ENCODE data around the gene TIGD7.
A peak's percentile ranks its signal among the peaks of the same experiment; 100 is the strongest.

TIGD7 gene, protein sequence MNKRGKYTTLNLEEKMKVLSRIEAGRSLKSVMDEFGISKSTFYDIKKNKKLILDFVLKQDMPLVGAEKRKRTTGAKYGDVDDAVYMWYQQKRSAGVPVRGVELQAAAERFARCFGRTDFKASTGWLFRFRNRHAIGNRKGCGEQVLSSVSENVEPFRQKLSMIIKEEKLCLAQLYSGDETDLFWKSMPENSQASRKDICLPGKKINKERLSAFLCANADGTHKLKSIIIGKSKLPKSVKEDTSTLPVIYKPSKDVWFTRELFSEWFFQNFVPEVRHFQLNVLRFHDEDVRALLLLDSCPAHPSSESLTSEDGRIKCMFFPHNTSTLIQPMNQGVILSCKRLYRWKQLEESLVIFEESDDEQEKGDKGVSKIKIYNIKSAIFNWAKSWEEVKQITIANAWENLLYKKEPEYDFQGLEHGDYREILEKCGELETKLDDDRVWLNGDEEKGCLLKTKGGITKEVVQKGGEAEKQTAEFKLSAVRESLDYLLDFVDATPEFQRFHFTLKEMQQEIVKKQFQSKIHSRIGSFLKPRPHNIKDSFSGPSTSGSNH

DNA sequence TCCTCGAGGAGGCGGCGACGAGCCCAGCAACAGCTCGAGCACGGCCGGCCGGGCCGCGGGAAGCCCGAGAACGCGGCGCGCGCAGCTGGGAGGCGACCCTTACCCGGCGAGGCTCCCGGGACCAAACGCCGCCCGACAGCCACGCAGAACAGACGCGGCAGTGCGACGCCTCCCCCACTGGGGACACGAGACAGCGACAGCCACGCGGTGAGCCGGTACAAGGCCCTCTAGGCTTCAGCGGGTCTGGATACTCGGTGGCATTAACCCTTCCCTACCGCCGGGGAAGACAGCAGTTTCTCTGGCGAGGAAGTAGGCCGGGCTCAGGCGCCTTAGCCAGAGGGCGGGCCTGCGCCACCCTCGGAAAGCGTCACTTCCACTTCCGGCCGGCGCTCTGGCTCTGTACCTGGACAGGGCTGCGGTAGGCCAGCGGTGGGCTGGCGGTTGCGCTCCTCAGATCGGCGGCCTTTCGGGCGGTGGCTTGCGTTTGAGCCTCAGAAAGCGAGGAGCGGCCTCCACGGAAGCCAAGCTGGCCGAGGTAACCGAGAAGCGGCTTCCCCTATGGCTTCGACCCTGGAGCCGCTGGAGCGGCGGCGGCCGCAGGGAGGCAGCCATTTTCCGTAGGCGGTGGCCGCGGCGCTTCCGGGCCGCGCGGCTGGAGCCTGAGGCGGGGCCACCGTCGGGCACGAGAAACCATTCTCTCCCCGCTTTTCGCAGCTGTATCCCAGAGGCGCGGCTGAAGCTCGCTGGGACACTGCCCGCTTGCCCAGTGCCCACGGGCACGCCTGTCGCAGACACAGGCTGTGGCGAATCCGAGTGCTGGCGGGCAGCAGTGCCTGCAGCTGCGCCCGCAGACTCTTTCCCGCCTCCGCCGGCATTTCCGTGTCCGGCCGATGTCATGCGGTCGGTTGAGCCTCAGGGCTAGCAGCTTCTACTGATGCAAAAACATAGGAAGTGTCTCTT is at the start of gene TIGD7, which contains the start of gene ZNF75A:
Gene TIGD7 (minus strand): TSS at position 322 of the 960 bp plus-strand sequence. CDS start 4,816 bp downstream, outside the sequence.
Gene ZNF75A (plus strand): TSS at position 389 of the 960 bp plus-strand sequence. CDS start 2,932 bp downstream, outside the sequence.
- peak; percentile 94 for DNase-seq

DNA sequence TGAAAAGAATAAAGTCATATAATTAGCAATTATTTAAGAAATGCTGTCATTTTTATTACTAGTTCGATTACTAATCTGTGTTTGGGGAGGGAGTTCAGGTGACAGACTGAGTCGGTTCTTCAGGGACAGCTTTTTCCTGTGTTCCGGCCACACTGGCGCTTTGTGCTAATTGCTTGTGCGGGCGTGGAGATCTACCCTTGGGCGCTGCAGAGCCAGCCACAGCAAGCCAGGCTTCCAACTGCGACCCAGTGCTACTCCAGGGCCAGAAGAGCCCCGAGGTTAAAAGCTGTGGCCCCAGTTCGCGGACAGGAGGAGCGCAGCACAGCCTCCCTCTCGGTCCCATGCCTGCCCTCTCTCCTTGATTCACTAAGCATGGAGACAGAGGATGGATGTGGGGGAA is 43.9 kb upstream of the TIGD7 start:
- DNase-seq = no peak

DNA sequence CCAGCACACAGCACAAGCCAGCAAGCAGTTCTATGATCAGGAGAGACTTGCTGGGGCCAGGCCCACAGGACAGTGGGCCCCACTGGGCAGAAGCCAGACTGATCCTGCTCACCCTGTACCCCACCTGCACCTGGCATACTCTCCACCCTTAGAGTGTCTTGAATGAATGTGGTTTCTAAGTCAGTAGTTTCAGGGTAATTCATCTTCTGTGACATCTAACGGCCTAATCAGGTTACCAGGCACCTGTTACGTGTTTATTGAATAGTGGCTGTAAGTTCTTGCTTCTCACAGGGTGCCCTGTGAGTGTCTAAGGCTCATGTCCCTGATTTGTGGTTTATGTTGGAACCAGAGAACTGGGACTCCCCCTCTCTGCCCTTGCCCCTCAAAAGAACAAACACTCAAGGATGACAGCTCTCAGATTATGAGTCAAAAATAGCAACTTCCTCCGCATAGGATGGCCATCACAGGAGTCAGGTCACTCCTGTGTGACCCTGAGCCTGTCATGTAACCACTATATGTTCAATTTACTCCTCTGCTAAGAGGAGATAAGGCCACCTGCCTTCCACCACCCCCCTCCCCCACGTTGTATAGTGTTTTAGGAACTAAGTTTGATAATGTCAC is 43.4 kb upstream of the TIGD7 start:
- no peak for DNase-seq

DNA sequence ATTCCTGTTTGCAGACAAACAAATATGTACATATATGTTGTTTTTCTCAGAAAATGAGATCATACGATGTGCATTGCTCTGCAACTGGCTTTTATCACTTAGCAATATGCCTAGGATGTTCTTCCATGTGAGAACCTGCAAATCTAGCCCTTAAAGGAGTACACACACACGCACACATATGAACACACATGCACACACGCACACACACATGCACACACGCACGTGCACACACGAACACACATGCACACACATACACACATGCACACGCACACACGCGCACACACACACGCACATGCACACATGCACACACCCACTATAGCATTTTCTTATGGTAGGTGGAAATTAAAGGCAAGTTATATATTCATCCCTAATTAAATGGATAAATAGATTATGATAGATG is 42.4 kb upstream of the TIGD7 start:
- DNase-seq = no peak

DNA sequence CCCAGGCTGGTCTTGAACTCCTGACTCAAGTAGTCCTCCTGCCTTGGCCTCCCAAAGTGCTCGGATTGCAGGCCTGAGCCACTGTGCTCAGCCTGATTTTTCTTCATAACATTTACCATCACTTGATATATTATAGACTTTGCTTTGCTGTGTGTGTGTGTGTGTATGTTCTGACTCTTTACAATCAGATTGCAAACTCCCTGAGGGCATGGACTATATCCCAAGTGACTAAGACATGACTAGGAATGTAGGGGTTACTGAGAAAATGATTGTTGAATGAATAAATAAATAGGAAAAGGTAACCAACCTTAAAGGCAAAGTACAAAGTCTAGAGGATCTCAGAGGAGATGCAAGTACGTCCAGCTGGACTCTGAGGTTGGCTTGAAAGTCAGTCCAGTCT is 40.8 kb upstream of the TIGD7 start:
- DNase-seq = no peak

DNA sequence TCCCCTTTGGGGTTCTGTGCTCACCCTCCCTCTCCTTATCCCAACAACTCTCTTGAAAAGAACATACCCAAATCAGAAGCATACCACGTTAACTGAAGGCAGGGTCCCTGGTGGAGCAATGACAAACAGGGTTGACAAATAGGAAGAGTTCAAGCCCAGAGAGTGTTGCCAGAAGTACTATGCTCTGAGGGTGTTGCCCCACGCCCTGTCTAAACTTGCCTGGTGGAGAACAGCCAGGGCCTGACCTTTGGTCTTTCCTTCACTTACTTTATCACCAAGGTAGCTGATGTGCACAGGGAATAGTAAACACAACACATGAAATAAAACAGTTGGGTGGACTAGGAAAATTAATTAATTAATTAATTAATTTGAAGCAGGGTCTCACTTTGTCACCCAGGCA is 23.4 kb upstream of the TIGD7 start:
- DNase-seq = no peak

DNA sequence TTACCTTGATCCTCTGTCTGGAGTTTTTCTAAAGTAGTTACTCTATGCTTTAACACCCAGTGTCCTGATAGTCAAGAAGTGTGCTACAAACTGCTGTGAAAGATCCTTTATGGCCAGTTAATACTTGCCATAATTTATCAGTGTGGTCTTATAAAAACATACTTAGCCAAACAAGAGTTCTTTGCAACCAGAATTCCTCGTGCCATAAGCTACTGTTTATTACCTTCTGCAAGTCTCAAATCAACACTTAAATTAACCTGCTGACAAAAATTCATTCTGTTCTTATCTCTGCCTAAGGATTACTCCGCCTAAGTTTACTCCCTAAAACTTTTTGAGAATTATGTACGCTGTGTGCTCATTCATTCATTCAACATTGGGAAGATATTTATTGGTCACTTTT is 22.9 kb upstream of the TIGD7 start:
- DNase-seq = no peak

DNA sequence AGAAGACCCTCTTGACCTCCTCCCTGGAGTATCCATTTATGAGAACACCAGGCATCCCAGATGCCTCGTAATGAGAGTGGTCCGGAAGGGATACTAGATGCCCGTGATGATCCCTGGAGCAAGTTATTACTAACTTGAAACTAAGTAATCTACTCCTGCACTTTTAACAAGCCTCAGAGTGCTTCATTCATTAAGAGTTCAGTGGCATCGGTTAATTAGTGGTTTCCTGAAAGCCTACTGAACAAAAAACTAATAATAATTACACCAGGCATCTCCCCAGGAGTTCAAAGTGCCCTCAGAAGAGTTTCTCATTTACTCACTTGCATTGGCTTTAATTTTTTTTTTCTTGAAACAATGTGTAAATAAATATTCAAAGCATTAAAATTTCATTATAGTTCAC is 22.3 kb upstream of the TIGD7 start:
- no peak for DNase-seq

DNA sequence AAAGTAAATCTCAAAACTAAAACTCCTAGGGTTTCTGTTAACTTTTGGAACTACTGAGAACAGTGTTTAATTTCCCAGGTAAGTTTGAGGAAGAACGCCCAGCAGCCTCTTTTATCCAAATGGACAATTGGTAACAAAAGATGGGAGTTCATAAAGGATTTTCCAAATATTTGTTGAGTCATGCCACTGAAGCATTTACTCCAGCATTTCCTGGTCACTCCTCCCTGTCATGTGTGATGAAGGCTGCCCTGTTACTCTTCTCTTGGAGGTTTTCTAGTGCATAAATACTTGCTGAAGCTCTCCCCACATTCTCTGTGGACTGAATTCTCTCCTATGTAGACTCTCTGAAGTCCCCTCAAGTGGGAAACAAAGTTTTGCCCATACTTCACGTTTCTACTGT is 16.6 kb upstream of the TIGD7 start:
- DNase-seq = no peak

DNA sequence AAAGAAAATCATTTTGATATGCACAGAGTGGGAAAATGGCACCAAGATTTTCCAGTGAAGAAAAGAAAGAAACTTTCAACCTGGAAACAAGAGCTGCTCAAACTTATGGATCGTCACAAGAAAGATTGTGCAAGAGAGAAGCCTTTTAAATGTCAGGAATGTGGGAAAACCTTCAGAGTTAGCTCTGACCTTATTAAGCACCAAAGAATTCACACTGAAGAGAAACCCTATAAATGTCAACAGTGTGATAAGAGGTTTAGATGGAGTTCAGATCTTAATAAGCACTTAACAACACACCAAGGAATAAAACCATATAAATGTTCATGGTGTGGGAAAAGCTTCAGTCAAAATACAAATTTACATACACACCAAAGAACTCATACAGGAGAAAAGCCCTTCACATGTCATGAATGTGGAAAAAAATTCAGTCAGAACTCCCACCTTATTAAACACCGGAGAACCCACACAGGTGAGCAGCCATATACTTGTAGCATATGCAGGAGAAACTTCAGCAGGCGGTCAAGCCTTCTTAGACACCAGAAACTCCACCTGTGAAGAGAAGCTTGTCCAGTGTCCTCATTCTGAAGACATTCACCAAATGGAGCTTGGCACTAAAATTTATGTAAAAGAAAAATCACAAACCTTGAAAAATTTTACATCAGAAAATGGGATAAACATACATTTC is 12.2 kb upstream of the TIGD7 start:
- no peak for DNase-seq

DNA sequence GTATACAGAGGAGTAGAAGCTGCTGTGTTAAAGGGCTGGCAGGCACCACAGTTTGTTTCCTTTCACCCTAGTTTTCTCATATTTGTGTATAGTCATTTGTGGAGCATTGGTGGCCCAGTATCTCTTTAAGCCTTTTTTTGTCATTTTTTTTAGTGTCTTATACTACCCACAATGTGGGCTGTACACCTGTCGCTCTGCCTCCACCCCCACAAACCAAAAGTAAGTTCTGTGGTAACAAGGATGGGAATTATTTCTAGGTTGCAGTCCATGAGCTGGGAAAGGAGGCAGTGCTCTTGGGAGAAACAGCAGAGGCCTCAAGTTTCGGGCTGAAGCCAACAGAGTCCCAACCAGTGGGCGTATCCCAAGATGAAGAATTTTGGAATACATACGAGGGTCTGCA is 6.3 kb upstream of the TIGD7 start:
- DNase-seq = no peak

DNA sequence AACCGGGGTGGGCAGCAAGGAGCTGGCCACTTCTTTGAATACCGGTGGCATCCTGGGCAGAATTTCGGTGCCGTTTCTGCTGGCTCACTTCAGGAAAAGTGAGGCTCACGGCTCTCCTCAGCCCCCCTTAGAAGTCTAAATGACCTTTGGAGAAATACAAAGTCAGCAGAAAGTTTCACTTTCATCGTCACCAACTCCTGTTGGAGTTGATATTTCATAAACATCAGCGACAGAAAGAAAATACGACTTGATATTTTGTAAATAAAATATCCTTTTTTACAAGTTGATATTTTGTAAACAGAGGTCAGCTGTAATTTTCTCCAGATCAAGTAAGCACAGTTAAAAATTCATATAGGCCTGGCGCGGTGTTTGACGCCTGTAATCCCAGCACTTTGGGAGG is 848 bp upstream of the TIGD7 start:
- DNase-seq = no peak

DNA sequence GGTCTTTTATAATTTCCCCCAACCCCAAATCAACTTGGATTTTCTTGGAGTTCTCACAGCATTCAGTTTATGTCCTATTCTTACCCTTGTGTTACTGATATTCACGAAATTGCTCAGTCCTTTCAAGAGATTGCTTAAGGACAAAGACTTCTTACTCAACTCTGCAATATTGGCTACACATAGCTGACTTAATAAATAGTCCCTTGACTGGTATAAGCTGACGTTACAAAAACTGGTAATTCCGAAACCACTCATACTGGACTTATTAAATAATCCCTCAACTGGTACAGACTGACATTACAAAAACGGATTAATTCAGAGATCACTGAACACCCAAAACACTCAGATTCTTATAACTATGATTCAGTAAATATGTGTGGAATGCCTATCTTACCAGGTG is 860 bp downstream of the TIGD7 start:
- no peak for DNase-seq

DNA sequence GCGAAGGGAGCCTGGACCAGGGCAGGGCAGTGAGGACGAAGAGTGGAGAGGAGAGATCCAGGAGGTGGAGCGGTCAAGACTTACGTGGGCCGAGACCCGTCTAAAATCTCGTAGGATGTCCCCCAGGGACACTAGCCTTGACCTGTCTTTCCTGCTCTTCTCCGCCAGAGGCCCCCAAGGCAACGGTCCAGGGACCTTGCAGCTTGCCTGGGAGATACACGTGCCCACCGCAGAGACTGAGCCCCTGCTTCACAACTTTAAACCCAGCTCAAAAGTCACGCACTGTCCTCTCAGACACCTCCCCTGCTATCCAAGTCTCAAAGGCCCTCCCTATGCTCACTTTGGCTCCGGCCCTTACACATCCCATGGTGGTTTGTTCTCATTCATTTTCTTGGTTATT is 9.4 kb downstream of the TIGD7 start:
- no peak for DNase-seq

DNA sequence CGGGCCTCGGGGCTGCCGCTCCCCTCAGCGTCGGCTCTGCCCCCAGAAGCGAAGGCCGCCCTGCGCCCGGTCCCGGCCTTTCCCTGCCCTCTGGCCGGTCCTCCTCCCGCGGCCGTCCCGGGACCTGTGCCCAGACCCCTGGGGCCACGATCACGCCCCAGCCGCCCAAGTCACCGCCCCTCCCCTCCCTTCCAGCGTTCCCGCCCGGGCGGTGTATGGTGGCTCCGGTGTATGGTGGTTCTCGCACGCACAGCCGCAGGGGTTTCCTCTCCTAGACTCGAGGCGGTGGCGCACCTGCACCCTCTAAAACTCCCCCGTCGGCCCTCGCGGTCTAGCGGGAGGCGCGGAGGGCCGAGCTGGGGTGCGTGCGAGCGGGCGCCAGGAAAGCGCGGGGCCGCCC is 10.0 kb downstream of the TIGD7 start:
- DNase-seq = no peak

DNA sequence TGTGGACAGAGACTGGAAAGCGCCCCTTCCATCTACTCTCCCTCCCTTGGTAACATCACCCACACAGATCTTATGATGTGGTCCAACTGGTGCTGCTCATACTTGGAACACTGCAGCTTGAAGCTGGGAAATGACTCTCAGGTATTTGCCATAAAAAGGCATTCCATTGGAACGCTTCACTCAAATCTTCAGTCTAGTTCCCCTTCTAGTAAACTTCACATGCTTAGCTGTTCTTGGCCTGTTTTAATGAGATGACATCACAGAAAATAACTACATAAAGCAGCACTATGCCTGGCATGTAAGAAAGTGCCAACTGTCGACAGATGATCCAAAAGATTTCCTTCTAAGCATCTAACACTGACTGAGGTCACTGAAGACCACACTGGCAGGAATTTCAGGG is 12.6 kb downstream of the TIGD7 start:
- no peak for DNase-seq

DNA sequence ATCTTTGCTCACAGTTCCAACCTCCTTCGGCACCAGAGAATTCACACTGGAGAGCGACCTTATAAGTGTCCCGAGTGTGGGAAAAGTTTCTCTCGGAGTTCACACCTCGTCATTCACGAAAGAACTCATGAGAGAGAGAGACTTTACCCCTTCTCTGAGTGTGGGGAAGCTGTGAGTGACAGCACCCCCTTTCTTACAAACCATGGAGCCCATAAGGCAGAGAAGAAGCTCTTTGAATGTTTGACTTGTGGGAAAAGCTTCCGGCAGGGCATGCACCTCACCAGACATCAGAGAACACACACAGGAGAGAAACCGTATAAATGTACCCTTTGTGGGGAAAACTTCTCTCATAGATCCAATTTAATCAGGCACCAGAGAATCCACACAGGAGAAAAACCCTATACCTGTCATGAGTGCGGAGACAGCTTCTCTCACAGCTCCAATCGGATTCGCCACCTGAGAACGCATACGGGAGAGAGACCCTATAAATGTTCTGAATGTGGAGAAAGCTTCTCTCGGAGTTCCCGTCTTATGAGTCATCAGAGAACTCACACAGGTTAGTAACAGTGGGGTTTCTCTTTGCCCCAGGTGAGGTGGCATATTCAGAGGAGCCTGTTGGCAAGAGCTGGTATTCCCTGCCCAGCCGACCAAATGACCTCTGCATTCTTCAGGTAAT is 15.1 kb downstream of the TIGD7 start:
- DNase-seq = no peak

DNA sequence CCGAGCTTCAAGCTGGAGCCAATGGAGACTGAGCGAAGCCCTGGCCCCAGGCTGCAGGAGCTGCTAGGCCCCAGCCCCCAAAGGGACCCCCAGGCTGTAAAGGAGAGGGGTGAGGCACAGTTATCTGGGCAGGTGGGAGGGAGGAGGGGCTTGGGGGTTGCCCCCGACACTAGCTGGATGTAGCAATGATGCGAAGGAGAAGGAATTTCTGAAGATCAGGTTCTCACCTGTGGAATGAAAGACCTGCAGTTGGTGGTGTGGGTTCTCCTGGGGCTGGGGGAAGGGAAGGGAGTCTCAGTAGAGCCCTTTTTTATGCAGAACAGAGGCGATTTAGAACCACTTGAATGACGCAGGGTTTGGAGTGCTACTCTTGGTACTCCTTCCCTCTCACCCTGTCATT is 20.1 kb downstream of the TIGD7 start:
- no peak for DNase-seq

DNA sequence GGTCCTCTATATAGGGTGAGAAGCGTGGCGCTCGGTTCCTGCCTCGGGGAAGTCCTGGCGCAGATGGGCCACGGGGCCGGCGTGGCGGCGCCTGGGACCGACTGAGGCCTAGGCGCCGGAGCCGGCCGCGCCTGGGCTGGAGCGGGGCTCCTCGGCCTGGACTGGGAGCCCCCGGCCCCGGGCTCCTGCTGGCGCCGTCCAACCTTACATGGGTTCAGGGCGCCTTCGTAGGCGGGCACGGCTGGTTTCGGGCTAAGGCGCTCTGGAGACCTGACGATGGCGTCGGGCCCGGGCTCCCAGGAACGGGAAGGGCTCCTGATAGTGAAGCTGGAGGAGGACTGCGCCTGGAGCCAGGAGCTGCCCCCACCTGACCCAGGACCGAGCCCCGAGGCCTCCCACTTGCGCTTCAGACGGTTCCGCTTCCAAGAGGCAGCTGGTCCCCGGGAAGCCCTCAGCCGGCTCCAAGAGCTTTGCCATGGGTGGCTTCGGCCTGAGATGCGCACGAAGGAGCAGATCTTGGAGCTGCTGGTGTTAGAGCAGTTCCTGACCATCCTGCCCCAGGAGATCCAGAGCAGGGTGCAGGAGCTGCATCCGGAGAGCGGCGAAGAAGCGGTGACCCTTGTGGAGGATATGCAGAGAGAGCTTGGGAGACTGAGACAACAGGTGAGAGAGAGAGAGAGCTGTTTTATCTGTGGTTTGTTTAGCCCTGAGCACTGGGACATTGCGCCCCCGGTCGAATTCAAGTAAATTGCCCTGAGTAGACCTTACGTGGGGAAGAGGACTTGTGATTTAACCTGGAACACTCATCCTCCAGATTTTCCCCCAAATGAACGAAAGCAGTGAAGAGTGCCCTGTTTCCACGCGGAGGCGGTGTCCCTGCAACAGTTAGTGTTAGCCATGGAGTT is 21.4 kb downstream of the TIGD7 start:
- no peak for DNase-seq

DNA sequence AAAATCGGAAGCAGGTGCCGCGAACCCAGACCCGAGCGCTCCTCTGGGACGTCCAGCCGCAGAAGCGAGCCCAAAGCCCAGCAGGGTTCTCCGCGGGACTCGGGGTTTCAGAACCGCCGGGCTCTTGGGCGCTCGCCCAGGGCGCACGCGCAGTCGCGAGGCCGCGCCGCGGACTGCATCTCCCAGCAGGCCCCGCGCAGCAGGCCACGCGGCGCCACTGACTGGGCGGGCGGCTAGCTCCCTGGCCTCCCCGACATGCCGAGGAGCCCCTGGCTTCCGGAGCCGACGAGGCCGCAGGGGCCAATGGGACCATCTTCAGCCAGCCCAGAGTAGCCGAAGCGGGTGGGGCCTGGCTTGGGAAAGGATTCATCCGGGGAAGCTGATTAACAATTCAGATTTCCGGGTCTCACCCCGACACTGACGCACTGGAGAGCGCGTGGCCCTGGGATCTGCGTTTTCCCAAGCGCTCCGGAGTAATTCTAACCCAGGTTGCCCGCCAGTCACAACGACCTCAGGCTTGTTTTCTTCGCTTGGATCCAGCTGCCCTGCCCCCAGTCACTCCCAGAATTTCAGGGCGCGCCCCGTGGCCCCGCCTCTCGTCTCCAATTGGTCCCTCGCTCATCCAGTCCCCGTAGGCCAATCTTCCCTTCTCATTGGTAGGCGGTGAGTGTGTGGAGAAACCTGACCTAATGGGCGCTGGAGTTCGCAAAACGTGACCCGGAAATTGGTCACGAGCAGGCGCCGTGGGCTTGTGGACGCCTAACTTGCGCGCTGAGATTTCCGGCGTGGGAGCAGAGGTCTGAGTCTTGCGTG is 22.3 kb downstream of the TIGD7 start, which contains the start of gene ZNF263:
Gene ZNF263 (plus strand): TSS at position 762 of the 813 bp plus-strand sequence. CDS start 328 bp downstream, outside the sequence.
- DNase-seq = peak; percentile 98
